ENCODE results near the gene TGFBR3.

DNA sequence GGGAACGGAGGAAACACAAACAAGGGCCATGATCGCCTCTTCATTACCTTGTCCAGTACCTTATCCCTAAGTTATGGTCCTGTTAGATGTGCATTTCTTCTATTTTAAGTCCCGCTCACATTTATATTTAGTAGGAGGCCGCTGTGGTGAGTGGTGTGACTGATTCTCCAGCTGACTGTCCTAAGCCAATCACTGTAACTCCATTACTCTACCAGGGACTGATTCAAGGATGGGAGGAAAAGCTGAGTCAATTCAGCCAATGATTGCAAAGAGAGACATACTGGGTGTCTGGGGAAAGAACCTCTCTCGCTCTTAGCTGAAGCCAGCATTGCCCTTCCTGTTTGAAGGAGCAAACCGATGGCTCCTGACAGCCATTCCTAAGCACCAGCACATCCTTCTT lies 59.7 kb downstream of the TGFBR3 start:
- no peak for TF ChIP-seq CTCF (IDR thresholded peaks at IDR 0.05; ENCODE audit: low read depth, low read length)
- TF ChIP-seq EZH2phosphoT487 (IDR thresholded peaks at IDR 0.05; ENCODE audit: low read depth): no peak

All from OCI-LY3 (cell line).